Stimulated activated CD4-positive, alpha-beta T cell treated with anti-CD3 and anti-CD28 coated beads, Interleukin-2, amount 100 ng/mL, for 48 hours (primary cell): ENCODE measurements around the gene GGCX.

Experiments used
- DNase-seq, 2 donors: peaks; one replicate each; pipeline ENCODE4 v3.0.0-alpha.2; 2020

The GGCX gene

GRCh38 chr2:85505551-85506238, 55.6 kb downstream of the GGCX start:
- DNase-seq = no peak

GRCh38 chr2:85504778-85505261, 56.5 kb downstream of the GGCX start:
- no peak for DNase-seq

GRCh38 chr2:85503851-85504777, 57.2 kb downstream of the GGCX start:
- no peak for DNase-seq

GRCh38 chr2:85503168-85503850, 58.0 kb downstream of the GGCX start:
- DNase-seq = no peak

- no peak for DNase-seq
Observed at GRCh38 chr2:85502720-85503119, 58.6 kb downstream of the GGCX start.

- no peak for DNase-seq
Observed at GRCh38 chr2:85501248-85501647, 60.0 kb downstream of the GGCX start.

GRCh38 chr2:85497944-85498630, 63.2 kb downstream of the GGCX start:
- DNase-seq = no peak

GRCh38 chr2:85496436-85496835, 64.9 kb downstream of the GGCX start:
- DNase-seq = no peak
